HG03457 (cell line): ENCODE measurements around the gene TM6SF1.
"Not testable (repeated sequence)": the region's sequence is repeated elsewhere in the genome, so short reads cannot be mapped to it uniquely, and the experiment has no call there.

Source experiments
- ATAC-seq: cut with Tn5 transposase; IDR thresholded peaks from one replicate; pipeline ENCODE4 v1.9.1; 2021; ENCODE audit warnings: moderate number of reproducible peaks; ENCODE audit not compliant: unreplicated experiment

The TM6SF1 gene

DNA sequence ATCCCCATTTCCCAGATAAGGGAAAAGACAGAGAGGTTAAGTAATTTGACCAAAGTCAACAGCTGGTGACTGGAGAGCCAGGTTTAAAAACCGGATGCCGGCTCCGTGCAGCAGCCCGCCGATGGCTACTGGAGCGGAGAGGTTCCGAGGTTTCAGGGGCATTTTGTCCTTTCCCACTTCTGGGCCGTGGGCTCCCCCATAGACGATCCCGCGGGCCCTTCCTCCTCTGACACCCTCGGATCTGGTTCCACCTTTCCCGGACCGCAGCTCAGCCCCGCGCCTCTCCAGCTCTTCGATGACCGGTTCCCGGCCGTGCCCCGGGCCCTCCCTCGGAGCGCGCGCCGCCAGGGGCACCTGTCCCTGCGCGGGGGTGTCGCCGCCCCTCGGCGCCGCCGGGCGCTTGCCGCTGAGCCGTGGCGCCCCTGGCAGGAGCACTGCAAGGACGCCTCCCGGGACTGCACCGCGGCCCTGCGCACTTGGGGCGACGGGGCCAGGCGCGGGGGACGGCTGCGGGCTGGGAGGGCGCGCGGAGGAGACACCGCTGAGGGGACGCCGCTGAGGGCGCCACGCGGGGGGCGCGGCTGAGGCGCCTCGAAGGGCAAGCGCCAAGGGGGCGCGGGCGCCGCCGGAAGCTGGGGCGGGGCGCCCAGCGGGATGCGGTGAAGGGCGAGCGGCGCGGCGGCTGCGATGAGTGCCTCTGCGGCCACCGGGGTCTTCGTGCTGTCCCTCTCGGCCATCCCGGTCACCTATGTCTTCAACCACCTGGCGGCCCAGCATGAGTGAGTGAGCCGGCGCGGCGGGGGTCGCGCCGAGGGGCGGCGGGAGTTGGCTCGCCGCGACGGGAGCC, at the start of gene TM6SF1:
TSS of gene TM6SF1 (plus strand) at position 652 of the 847 bp plus-strand sequence. CDS start at position 688, 36 bp downstream.
- ATAC-seq = no peak

DNA sequence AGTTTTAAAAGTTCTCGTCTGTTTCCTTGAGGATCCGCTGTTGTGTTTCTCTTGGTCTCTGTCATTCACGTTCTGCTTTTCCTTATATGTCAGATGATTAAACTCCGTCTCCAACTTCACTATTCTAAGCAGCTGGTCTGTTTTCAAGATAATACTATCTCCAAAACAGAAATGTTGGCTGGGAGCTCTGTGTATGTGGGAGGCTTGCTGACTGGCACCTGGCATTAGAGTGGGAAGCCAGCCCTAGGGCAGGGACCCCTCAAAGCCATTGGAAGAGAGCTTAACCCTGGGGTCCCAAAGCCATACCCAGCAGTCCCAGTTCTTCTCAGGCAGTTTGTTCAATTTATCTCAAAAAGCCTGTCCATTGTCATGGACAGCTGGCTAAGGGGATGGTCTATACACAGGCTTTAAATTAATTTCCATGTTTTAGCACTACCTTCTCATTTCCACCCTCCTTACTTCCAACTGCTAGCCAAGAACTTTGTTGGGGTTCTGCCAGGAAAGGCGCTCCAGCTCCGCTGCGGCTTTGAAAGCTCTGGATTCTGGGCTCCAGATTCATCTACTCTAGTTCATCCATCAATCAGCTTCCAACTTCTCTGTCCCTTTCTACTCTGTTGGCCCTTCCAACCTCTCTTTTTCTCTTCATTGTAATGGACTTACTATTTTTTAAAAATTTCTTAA, 49.6 kb upstream of the TM6SF1 start:
- ATAC-seq = no peak

DNA sequence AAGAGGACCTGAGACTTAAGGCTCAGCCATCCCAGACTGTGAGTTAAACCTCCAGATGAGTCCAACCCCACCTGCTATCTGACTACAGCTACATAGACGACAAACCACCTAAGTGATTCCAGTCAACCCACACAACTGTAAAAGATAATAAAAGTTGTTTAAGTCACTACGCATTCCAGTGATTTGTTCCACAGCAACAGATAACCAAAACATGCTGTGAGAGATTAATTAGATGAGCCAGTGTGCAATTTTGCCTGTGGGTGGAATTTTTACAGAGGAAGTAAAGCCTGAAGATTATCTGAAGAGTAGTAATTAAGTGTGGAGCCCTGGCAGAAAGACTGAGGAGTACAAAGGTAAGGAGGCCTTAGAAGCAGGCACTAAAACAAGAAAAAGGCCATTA, 45.8 kb upstream of the TM6SF1 start:
- no peak for ATAC-seq

DNA sequence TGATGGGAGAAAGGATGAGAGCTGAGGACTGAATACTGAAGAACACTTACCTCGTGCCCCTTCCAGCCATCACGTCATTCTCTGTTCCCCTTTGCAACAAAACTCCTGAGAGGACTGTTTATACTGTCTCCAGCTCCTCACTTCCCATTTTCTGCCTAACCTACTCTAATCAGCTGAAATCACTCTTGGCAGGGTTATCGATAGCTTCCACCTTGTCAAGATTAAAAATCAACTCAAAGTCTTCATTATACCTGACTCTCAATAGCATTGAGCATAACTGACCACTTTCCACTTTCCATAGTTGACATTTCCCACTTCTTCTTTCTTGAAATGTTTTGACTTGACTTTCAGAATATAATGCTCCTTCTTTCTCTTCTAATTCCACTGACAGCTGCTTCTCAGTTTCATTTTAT, 44.7 kb upstream of the TM6SF1 start:
- ATAC-seq = no peak

DNA sequence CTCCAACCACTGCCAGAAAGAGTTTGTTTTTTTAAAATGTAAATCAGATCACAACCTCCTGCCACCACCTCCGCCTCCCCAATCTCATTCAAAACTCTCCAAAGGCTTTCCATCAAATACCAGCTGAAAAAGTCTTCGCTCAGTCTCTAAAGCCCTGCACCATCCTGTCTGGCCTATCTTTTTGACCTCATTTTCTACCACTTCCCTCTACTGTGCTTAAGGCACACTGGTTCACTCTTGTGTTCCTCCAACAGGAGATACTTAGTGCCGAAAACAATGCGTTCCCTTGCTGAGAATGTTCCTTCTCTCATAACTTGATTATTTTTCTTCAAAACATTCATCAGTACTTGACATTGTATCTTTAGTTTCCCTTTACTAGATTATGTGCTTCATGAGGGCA, 43.9 kb upstream of the TM6SF1 start:
- no peak for ATAC-seq

DNA sequence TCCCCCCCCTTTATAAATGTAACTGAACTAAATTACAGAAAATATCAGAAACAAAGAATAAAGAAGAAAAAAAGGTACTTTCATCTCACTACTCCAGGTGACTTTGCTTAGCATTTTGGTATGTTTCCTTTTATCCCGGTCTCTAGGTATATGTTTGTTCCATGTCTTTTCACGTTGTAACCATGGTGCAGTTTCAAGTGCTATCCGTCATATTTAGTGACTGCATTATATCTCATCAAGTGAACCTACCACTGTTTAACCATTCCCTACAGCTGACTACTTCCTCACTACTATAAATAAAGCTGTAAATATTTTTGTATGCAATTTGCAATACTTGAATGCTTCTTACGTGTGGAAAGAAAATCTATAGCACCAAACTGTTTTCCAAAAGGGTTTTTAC, 42.6 kb upstream of the TM6SF1 start:
- no peak for ATAC-seq

DNA sequence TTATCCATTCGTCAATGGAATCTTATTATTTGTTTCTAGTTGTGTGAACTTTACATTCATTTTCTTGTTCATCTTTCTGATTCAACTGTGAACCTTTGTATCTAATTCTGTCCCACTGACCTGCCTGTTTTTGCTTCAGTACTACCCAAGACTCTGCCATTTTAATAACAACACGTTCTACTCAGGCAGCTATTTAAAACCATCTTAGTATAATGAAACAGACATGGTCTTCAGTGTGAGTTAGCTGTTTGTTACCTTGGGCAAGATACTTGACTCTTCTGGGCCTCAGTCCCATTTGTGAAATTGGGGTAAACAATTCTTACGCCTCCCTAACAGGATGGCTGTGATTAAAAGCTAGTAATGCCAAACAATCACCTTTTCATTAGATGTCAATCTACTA, 42.0 kb upstream of the TM6SF1 start:
- ATAC-seq = no peak

DNA sequence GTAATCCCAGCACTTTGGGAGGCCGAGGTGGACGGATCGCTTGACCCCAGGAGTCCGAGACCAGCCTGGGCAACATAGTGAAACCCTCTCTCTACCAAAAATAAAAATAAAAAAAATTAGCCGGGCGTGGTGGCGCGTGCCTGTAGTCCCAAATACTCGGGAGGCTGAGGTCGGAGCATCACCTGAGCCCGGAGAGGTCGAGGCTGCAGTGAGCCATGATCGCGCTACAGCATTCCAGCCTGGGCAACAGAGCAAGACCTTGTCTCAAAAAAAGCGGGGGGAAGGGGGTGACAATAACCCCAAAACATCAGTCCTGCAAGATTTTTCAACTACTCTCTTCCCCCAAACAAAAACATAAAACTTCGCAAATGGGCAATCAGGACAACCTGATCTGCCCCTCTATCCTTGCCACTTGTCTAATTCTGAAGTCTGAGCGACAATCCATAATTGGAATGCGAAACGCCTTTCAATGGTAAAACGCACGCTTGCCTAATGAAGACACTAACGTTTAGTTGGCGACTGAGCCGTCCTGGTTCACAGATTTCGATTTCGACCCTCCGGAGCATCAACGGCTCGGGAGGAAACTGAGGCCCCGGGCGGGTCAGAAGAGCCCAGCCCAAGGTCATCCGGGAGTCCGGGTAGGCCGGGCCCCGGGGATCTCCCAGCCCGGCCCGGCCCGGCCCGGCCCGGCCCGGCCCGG, 41.3 kb upstream of the TM6SF1 start:
- ATAC-seq = no peak

DNA sequence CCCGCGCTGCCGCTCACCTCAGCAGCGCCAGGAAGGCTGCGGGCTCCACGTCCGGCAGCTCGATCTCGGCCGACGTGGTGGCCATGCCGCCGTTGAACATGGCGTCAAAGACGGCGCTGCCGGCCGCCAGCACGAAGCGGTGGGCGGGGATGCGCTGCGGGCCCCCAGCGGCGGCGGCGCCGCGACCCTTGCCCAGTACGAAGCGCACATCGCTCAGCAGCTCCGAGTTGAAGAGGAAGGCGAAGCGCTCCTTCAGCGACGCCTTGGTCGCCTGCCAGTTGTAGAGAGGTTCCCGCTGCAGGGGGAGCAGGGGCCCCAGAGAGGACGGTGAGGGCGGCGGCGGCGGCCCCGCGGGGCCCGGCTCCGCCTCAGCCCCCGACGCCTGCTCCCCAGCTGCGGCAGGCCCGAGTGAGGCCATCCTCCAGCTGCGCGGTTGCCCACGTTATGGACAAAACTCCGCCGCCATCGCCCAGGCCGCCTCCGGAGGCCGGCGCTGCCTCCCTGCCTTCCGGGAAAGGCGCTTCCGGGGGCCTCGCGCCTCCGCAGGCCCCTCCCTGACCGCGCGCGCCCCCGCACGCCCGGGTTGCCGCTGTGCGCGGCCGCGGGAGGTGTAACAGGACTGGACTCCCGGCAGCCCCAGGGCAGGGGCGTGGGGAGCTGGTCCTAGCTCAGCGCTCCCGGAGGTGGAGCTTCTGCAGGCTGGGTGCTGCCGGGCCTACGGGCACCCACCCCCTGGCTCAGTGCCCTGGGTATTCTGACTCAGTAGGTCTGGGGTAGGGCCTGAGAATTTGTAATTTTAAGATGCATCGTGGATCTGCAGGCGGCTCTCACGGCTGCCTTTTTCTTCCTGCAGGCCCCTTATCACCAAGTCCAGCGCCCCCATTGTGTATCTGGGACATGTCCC, 40.5 kb upstream of the TM6SF1 start, which contains the start of gene BTBD1:
TSS of gene BTBD1 (minus strand) at position 519 of the 904 bp plus-strand sequence. CDS start at position 418, 101 bp downstream.
- ATAC-seq = peak; percentile 73

DNA sequence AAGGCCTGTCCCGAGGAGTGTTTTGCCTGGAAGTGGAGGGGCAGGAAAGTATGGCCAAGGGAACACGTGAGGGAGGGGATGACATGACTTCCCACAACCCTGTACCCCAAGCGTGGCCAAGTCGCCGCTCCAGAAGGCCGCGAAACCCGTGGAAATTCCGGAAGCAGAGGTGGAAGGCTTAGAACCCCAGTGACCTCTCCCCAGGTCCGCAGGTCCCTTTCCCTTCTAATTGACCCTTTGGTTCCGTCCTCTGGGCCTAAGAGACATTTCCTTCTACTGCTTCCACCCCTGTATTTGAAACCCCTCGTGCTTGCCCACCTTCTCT, 39.8 kb upstream of the TM6SF1 start:
- ATAC-seq = no peak

DNA sequence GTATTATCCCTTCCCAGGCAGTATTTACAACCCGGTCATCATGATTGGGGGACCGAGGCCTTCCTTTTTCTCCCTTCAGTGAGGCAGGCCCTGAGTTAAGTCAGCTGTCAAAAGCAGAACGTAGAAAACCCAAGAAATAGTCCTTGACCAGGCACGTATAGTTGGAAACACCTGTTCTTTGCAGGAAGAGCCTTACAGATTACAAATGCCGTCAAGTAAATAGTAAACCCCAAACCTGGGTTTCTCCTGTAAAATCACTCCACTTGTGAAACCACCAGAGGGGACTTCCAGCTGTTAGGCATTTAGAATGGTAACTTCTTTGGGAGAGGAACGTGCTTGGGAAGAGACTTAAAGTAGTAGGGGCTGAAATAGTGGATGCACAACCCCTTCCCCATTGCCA, 39.4 kb upstream of the TM6SF1 start:
- no peak for ATAC-seq

DNA sequence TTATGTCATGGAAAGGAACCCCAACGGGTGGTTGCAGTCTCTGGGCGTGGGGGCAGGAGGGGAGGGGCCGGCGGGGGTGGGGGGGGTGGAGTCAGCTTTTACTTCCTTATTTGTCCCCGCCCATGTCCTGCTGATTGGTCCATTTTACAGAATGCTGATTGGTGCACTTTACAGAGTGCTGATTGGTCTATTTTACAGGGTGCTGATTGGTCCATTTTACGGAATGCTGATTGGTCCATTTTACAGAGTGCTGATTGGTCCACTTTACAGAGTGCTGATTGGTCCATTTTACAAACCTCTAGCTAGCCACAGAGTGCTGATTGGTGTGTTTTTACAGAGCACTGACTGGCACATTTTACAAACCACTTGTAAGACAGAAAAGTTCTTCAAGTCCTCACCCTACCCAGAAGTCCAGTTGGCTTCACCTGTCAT, 38.2 kb upstream of the TM6SF1 start:
- ATAC-seq = not testable (repeated sequence)

DNA sequence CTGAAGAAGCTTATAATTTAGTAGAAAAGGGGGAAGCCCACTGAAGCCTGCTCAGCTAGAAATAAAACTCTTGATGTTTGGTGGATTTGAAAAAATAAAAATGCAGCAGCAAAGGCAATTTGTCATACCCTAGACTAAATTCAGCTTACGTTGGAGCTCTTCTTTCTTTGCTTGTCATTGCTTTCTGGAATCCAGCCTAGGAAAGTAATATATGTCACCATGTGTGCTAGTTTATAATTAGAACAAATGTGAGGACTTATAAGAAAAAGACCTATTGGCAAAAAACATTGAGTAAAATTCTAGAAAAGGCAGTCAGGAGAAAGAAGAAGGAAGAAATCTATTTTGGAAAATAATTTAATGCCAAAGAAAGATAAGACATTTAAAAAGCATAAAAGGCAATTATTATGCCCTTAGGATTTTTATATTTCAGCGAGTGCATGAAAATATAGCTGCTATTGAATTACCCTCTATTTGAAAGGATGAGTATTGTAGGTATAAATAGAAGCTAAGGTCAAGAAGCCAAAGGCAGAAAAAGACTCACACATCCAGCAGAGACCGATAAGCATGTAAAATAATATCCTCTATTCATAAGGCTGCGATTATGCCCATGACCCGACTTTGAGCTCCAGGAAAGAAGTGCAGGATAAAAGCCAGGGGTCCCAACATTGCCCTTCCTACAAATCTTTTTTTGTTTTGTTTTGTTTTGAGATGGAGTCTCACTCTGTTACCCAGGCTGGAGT, 29.8 kb upstream of the TM6SF1 start:
- ATAC-seq = no peak

DNA sequence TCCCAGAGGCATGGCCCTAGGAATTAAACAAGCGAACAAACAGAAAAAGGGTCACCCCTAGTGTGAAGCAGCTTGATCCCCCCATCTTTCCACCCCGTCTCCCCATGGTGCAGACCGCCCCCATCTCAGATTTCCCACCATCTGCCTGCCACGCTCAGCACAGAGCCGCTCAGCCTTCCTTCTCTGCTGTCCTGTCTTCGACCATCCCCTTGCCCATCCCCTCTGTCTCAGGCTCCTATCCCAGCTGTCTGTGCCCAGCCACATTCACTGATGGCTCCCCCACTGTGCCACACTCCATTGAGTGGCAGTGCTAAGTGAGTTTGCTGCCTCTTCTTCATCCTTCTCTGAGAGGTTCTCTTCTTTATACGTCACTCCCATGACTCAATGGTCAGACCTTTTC, 28.7 kb upstream of the TM6SF1 start:
- ATAC-seq = no peak

DNA sequence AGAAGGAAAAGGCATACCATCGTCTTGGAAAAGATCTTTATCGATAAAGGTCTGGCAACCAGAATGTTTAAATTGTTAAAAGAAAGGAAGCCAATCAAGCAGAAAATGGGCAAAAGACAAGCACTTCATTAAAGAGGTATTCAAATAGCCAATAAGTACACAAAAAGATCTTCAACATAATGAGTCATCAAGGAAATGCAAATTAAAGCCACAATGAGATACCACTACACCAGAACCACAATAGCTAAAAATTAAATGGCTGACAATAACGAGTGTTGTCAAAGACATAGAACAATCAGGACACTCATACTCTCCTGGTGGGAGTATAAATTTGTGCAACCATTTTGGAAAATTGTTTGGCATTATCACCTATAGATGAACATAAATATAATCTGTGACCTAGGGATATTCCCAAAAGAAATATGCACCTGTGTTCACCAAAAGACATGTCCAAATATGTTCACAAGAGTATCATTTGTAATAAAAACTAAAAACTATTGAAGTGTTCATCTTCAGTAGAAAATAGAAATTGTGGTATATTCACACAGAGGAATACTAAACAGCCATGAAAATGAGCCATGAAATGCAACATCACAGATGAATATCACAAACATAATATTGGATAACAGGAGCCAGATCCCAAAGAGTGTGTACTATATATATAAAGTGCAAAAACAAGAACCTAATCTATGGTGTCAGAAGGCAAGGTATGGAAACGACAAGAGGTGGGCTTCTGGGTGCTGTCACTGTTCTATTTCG, 26.0 kb upstream of the TM6SF1 start:
- no peak for ATAC-seq

DNA sequence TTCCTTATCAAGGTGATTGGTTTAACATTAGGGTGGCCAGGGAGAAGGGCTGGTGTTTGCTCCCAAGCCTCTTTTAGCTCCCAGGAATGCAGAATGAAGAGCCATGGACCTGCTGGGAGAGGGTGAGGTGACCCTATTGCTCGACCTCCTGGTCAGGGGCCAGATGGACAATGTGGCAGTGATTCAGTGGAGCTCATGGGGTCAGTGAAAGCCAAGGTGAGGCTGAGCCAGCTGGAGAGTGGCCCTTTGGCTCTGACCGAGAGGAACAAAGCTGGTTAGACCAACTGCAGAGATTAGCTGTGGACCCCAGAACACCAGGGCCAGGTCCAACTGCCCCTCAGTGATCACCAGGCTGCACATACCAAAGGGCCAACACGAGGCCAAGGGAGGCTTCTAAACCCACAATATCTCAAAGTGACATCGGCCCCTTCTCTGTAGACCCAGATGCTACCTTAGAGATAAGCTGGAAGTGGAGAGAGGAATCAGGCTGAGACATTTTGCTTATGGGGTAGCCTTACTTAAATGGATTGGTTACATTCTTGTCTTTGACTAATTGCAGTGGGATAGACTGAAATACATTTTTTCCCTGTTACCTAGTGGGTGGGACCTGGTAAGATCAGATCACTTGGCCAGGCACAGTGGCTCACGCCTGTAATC, 24.6 kb upstream of the TM6SF1 start:
- ATAC-seq = no peak

DNA sequence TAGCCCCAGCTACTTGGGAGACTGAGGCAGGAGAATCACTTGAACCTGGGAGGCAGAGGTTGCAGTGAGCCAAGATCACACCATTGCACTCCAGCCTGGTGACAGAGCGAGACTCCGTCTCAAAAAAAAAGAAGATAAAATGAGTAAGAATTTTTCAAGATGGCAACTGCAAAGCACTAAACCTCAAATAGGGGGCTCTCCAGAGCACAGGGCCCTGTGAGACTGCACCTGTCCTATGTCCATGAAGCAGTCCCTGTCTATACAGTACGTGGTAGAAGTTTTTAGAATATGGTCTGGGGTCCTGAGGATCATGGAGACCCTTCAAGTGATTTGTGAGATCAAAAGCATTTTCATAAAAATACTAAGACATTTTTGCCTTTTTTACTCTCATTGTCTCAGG, 22.0 kb upstream of the TM6SF1 start:
- ATAC-seq = not testable (repeated sequence)

DNA sequence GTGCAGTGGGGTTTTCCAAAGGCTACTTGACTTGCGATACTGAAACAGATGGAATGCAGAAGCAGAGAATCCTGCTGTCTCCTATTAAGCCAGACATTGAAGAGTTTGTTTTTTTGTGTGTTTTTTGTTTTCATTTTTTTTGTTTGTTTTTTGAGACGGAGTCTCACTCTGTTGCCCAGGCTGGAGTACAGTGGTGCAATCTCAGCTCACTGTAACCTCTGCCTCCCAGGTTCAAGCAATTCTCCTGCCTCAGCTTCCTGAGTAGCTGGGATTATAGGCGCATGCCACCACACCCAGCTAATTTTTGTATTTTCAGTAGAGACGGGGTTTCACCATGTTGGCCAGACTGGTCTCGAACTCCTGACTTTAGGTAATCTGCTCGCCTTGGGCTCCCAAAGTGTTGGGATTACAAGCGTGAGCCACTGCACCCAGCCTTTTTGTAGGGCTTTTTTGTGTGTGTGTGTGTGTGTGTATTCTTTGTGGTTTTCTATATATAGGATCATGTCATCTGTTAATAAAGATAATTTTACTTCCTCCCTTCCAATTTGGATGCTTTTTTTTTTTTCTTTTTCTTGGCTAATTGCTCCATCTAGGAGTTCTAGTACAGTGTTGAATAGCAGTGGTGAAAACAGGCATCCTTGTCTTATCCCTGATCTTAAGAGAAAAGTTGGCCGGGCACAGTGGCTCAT, 21.4 kb upstream of the TM6SF1 start:
- ATAC-seq = not testable (repeated sequence)
